ENCODE data around the gene CEP131. TPM values are rescaled to one million over a fixed set of nuclear protein-coding genes. Genes with fewer than 3 reads are reported as not detected.

The CEP131 gene
- total and polyA plus RNA-seq, 2 of the 8 experiments (the other 6 are each of a cell fraction or from before 2014, with no cell fraction given) = 5.9 to 23.2 TPM

- H2BK20ac ChIP-seq (ENCODE audit: low read length) = no peak overlapping the region
These were observed 26.7 kb upstream of the CEP131 start for GRCh38 chr17:81249223-81250040.

More at GRCh38 chr17:81249223-81250040, 26.7 kb upstream of the CEP131 start:
- H3K23me2 ChIP-seq (ENCODE audit: low read depth, low read length) = peaks cover 6% of the 10 kb centered on the region; the same call in 1 of the 2 replicates
- no peak overlapping the region for H4K5ac ChIP-seq (ENCODE audit: insufficient read length, low read depth, low read length)
- ChIA-PET CTCF (ENCODE audit: partially characterized antibody) (interaction anchor here (0.6 to 1.2 kb wide), 4 partner anchors 9 to 180 kb away, joined by 3 read pairs; no protein-coding TSS in a partner anchor), POLR2A (ENCODE audit: partially characterized antibody) (interaction anchor here (0.6 to 1.6 kb wide), 4 partner anchors 11 to 259 kb away, joined by 3 to 4 read pairs (median 4); partner anchors contain the start of genes NDUFAF8 and TEPSIN)
- H4K91ac ChIP-seq (replicated peaks; ENCODE audit: insufficient read length, low read length) = no peak overlapping the region
- no peak overlapping the region for H2BK120ac ChIP-seq (replicated peaks; ENCODE audit: low read depth, low read length)
- H3K14ac ChIP-seq (ENCODE audit: insufficient read length) = no peak overlapping the region
- H2BK15ac ChIP-seq (ENCODE audit: low read length) = no peak overlapping the region
- no peak overlapping the region for H3K56ac ChIP-seq (replicated peaks; ENCODE audit: insufficient read length, low read depth, low read length)
- no peak overlapping the region for H3K23ac ChIP-seq (ENCODE audit: insufficient read length)
- no peaks in the 10 kb centered on the region for H3K79me2 ChIP-seq (ENCODE audit: control insufficient read depth in 1 of 2, insufficient read depth in 2 of 2, low read length in 2 of 2)
- FAIRE-seq (peak; percentile 87), DNase-seq (ENCODE audit: low read depth in 1 of 2, low spot score in 2 of 2) (no peak)
- no peak overlapping the region for H3K27ac ChIP-seq (ENCODE audit: low read depth, low read length)
- H2AK5ac ChIP-seq (ENCODE audit: low read depth, low read length) = no peak overlapping the region
- H3K9me3 ChIP-seq (ENCODE audit: insufficient read depth in 2 of 2, low read depth in 1 of 2, low read length in 1 of 2) = no peaks in the 10 kb centered on the region
- H3K4me2 ChIP-seq (ENCODE audit: insufficient read depth in 1 of 2, low read depth in 2 of 2, low read length in 2 of 2) = no peak overlapping the region
- no peaks in the 10 kb centered on the region; a peak in 1 of 8 replicates for H3K36me3 ChIP-seq (ENCODE audit: control insufficient read depth in 2 of 4, insufficient read depth in 4 of 4, low read length in 3 of 4)
- H3K9ac ChIP-seq (replicated peaks in 1 of 4; ENCODE audit: extremely low read depth in 1 of 4, low read depth in 3 of 4, low read length in 3 of 4) = no peak overlapping the region
- no peak overlapping the region for H3K4me3 ChIP-seq (ENCODE audit: extremely low read depth in 1 of 4, insufficient read depth in 2 of 4, low read depth in 3 of 4, low read length in 4 of 4)
- WGBS, 2 experiments (ENCODE audit: extremely low coverage in 1 of 2, insufficient coverage in 1 of 2, insufficient read length in 1 of 2, insufficient replicate concordance in 2 of 2, low coverage in 1 of 2, low lambda C conversion rate in 2 of 2, missing lambda C conversion rate in 1 of 2) = 91% methylated on average over 15 of the region's 15 CpGs; no CpG with 5 or more reads in 1 of the 2 experiments
- H3K27me3 ChIP-seq (replicated peaks in 1 of 4; ENCODE audit: control insufficient read depth in 3 of 4, extremely low read depth in 1 of 4, insufficient read depth in 3 of 4, low read length in 3 of 4) = no peaks in the 10 kb centered on the region
- H4K8ac ChIP-seq (ENCODE audit: extremely low read depth, insufficient read depth, low read length) = no peak overlapping the region
- no peaks in the 10 kb centered on the region for H3K79me1 ChIP-seq (ENCODE audit: low read depth, low read length)
- peaks cover 0 to 15% of the 10 kb centered on the region in 2 experiments for H4K20me1 ChIP-seq (replicated peaks in 1 of 2; ENCODE audit: control insufficient read depth in 1 of 2, insufficient read depth in 2 of 2, low read length in 2 of 2)
- no peak overlapping the region for H2AFZ ChIP-seq (ENCODE audit: low read length)
- no peak overlapping the region for H2BK5ac ChIP-seq (ENCODE audit: low read depth, low read length)
- H3K4ac ChIP-seq (replicated peaks; ENCODE audit: insufficient read length, low read depth, low read length) = no peak overlapping the region
- H3K4me1 ChIP-seq (replicated peaks in 1 of 4; ENCODE audit: control insufficient read depth in 3 of 4, insufficient read depth in 4 of 4, low read length in 3 of 4) = peaks cover 0 to 8% (median 1%) of the 10 kb centered on the region in 4 experiments; a peak in 2 of 7 replicates
- no peak overlapping the region for H3K18ac ChIP-seq (ENCODE audit: extremely low read depth, low read length)
- TF ChIP-seq TBP (IDR thresholded peaks at IDR 0.05; ENCODE audit: low read depth, low read length) (no peak), HDAC2 (IDR thresholded peaks at IDR 0.05; ENCODE audit: borderline replicate concordance in 1 of 2, low read depth in 2 of 2, low read length in 2 of 2) (no peak), POU5F1 (IDR thresholded peaks at IDR 0.05; ENCODE audit: low read depth, low read length) (no peak), POLR2A (IDR thresholded peaks at IDR 0.05; ENCODE audit: control extremely low read depth in 1 of 2, low read depth in 2 of 2, low read length in 2 of 2) (no peak)
- H2BK12ac ChIP-seq (ENCODE audit: low read depth, low read length) = 0 out of 2 replicates have a peak overlapping the region, but pooled peaks have one; percentile 60

Measured in H1 (cell line).